Muscle layer of duodenum (tissue), 2 donors: ENCODE results near the gene ZFP92.
A peak's percentile ranks its signal among the peaks of the same experiment; 100 is the strongest.

ENCODE experiments used
- H3K27ac ChIP-seq: one replicate; pipeline ENCODE4 v1.7.0; 2013; ENCODE audit warnings: mild to moderate bottlenecking, low read length
- H3K27me3 ChIP-seq: one replicate; pipeline ENCODE4 v1.7.0; 2013; ENCODE audit warnings: low read depth, mild to moderate bottlenecking, control low read depth, low read length
- H3K36me3 ChIP-seq, 2 donors: one replicate each; pipeline ENCODE4 v1.7.0; 2013; ENCODE audit warnings: low read length in 2 of 2, control low read depth in 1 of 2, mild to moderate bottlenecking in 1 of 2; ENCODE audit not compliant: insufficient read depth in 2 of 2, control insufficient read depth in 1 of 2
- H3K4me1 ChIP-seq, 2 donors: one replicate each; pipeline ENCODE4 v1.7.0; 2013; ENCODE audit warnings: low read length in 2 of 2, mild to moderate bottlenecking in 2 of 2, control low read depth in 1 of 2, moderate library complexity in 1 of 2; ENCODE audit not compliant: insufficient read depth in 2 of 2, control insufficient read depth in 1 of 2
- H3K4me3 ChIP-seq, 2 donors: one replicate each; pipeline ENCODE4 v1.7.0; 2013; ENCODE audit warnings: low read length in 2 of 2, low read depth in 1 of 2, mild to moderate bottlenecking in 1 of 2
- H3K9me3 ChIP-seq, 2 donors: one replicate each; pipeline ENCODE4 v1.7.0; 2013; ENCODE audit warnings: low read length in 2 of 2, control low read depth in 1 of 2, mild to moderate bottlenecking in 1 of 2; ENCODE audit not compliant: control insufficient read depth in 1 of 2
- donor health status: healthy.

ZFP92 gene

GRCh38 chrX:153411255-153411987 is at the start of gene ZFP92:
Gene ZFP92 (plus strand): TSS chrX:153411472. CDS start chrX:153418323, 6,851 bp downstream.
- H3K27me3 ChIP-seq: no peaks in the 10 kb centered on the region
- H3K27ac ChIP-seq: peak within 1 kb of the TSS; percentile 39
- no peaks in the 10 kb centered on the region for H3K36me3 ChIP-seq
- no peaks in the 10 kb centered on the region for H3K9me3 ChIP-seq
- H3K4me3 ChIP-seq: peak within 1 kb of the TSS; percentile 39 to 61
- H3K4me1 ChIP-seq: peaks cover 0 to 7% of the 10 kb centered on the region in 2 donors

GRCh38 chrX:153361781-153362397 is 49.4 kb upstream of the ZFP92 start:
- H3K9me3 ChIP-seq: no peaks in the 10 kb centered on the region
- H3K27me3 ChIP-seq: no peaks in the 10 kb centered on the region
- H3K27ac ChIP-seq: no peak overlapping the region
- no peaks in the 10 kb centered on the region for H3K4me1 ChIP-seq
- no peaks in the 10 kb centered on the region for H3K36me3 ChIP-seq
- no peak overlapping the region for H3K4me3 ChIP-seq

GRCh38 chrX:153365670-153366069 is 45.6 kb upstream of the ZFP92 start:
- no peaks in the 10 kb centered on the region for H3K4me1 ChIP-seq
- no peaks in the 10 kb centered on the region for H3K36me3 ChIP-seq
- H3K27ac ChIP-seq: no peak overlapping the region
- no peaks in the 10 kb centered on the region for H3K9me3 ChIP-seq
- no peaks in the 10 kb centered on the region for H3K27me3 ChIP-seq
- H3K4me3 ChIP-seq: no peak overlapping the region

GRCh38 chrX:153366119-153366518 is 45.2 kb upstream of the ZFP92 start:
- Histone ChIP-seq H3K4me3 (no peak overlapping the region), H3K27ac (no peak overlapping the region), H3K4me1 (no peaks in the 10 kb centered on the region), H3K9me3 (no peaks in the 10 kb centered on the region), H3K36me3 (no peaks in the 10 kb centered on the region), H3K27me3 (no peaks in the 10 kb centered on the region)

- Histone ChIP-seq H3K9me3 (no peaks in the 10 kb centered on the region), H3K4me3 (no peak overlapping the region), H3K27ac (no peak overlapping the region), H3K27me3 (no peaks in the 10 kb centered on the region), H3K4me1 (no peaks in the 10 kb centered on the region), H3K36me3 (no peaks in the 10 kb centered on the region)
Measured at GRCh38 chrX:153366878-153367538, 44.3 kb upstream of the ZFP92 start.

GRCh38 chrX:153370293-153371055 is 40.8 kb upstream of the ZFP92 start:
- Histone ChIP-seq H3K36me3 (no peaks in the 10 kb centered on the region), H3K27ac (no peak overlapping the region)

GRCh38 chrX:153371256-153371655 is 40.0 kb upstream of the ZFP92 start:
- Histone ChIP-seq H3K36me3 (no peaks in the 10 kb centered on the region), H3K27me3 (no peaks in the 10 kb centered on the region), H3K27ac (no peak overlapping the region), H3K9me3 (no peaks in the 10 kb centered on the region), H3K4me1 (no peaks in the 10 kb centered on the region), H3K4me3 (no peak overlapping the region)

More at GRCh38 chrX:153370293-153371055, 40.8 kb upstream of the ZFP92 start:
- Histone ChIP-seq H3K27me3 (no peaks in the 10 kb centered on the region), H3K9me3 (no peaks in the 10 kb centered on the region), H3K4me3 (no peak overlapping the region), H3K4me1 (no peaks in the 10 kb centered on the region)

GRCh38 chrX:153372949-153373348 is 38.3 kb upstream of the ZFP92 start:
- Histone ChIP-seq H3K4me1 (no peaks in the 10 kb centered on the region), H3K4me3 (no peak overlapping the region), H3K27me3 (no peaks in the 10 kb centered on the region), H3K36me3 (no peaks in the 10 kb centered on the region), H3K9me3 (no peaks in the 10 kb centered on the region), H3K27ac (no peak overlapping the region)

- no peaks in the 10 kb centered on the region for H3K27me3 ChIP-seq
- no peak overlapping the region for H3K27ac ChIP-seq
Measured at GRCh38 chrX:153374426-153374825, 36.8 kb upstream of the ZFP92 start.

GRCh38 chrX:153375571-153375970 is 35.7 kb upstream of the ZFP92 start:
- no peaks in the 10 kb centered on the region for H3K9me3 ChIP-seq
- no peaks in the 10 kb centered on the region for H3K4me1 ChIP-seq
- no peak overlapping the region for H3K4me3 ChIP-seq
- no peak overlapping the region for H3K27ac ChIP-seq
- H3K27me3 ChIP-seq: no peaks in the 10 kb centered on the region
- H3K36me3 ChIP-seq: no peaks in the 10 kb centered on the region

More at GRCh38 chrX:153374426-153374825, 36.8 kb upstream of the ZFP92 start:
- H3K4me3 ChIP-seq: no peak overlapping the region
- H3K9me3 ChIP-seq: no peaks in the 10 kb centered on the region
- no peaks in the 10 kb centered on the region for H3K4me1 ChIP-seq
- H3K36me3 ChIP-seq: no peaks in the 10 kb centered on the region

- H3K36me3 ChIP-seq: no peaks in the 10 kb centered on the region
- H3K4me1 ChIP-seq: no peaks in the 10 kb centered on the region
- no peaks in the 10 kb centered on the region for H3K27me3 ChIP-seq
- no peaks in the 10 kb centered on the region for H3K9me3 ChIP-seq
- no peak overlapping the region for H3K27ac ChIP-seq
- H3K4me3 ChIP-seq: no peak overlapping the region
Measured at GRCh38 chrX:153377727-153378126, 33.5 kb upstream of the ZFP92 start.
